GM23338 (cell line): Measurements from ENCODE around the gene RAD51B. TPM values are rescaled to one million over a fixed set of nuclear protein-coding genes. Genes with fewer than 3 reads are reported as not detected.

Experiments
- ATAC-seq: fragments of 200-7000 bp; cut with Tn5 transposase; 3 replicates; pipeline ENCODE4 v1.9.1; 2020
- DNase-seq: peaks from one replicate; pipeline ENCODE4 v3.0.0-alpha.2; 2015; ENCODE audit warnings: low spot score
- H2AFZ ChIP-seq: fragments of 200-600 bp; sonication (generic); 2 replicates; pipeline ENCODE4 v1.8.0; 2016; ENCODE audit warnings: antibody characterized with exemption, mild to moderate bottlenecking, moderate library complexity
- H3F3A ChIP-seq: fragments of 200-600 bp; sonication (generic); replicated peaks from 2 replicates; pipeline ENCODE4 v1.8.0; 2017; ENCODE audit warnings: antibody characterized with exemption, mixed run types, low read depth
- H3K27ac ChIP-seq: fragments of 200-600 bp; sonication (generic); 2 replicates; pipeline ENCODE4 v1.6.1; 2016; ENCODE audit warnings: low read depth
- H3K27me3 ChIP-seq: fragments of 200-600 bp; sonication (generic); 2 replicates; pipeline ENCODE4 v1.8.0; 2016; ENCODE audit warnings: mild to moderate bottlenecking, mixed run types, moderate library complexity; ENCODE audit not compliant: insufficient read depth
- H3K36me3 ChIP-seq: fragments of 200-600 bp; sonication (generic); 2 replicates; pipeline ENCODE4 v1.8.0; 2016; ENCODE audit warnings: mild to moderate bottlenecking; ENCODE audit not compliant: insufficient read depth
- H3K4me1 ChIP-seq: fragments of 200-600 bp; sonication (generic); 2 replicates; pipeline ENCODE4 v1.8.0; 2016; ENCODE audit warnings: mild to moderate bottlenecking, moderate library complexity; ENCODE audit not compliant: insufficient read depth
- H3K4me2 ChIP-seq: fragments of 200-600 bp; sonication (generic); 2 replicates; pipeline ENCODE4 v1.7.1; 2017; ENCODE audit warnings: mixed run types
- H3K4me3 ChIP-seq: fragments of 200-600 bp; sonication (generic); 2 replicates; pipeline ENCODE4 v1.6.1; 2016; ENCODE audit warnings: mixed run types
- H3K79me2 ChIP-seq: fragments of 200-600 bp; sonication (generic); replicated peaks from 2 replicates; pipeline ENCODE4 v1.8.0; 2017; ENCODE audit warnings: mild to moderate bottlenecking; ENCODE audit not compliant: insufficient read depth
- H3K9me2 ChIP-seq: fragments of 200-600 bp; sonication (generic); 2 replicates; pipeline ENCODE4 v1.8.0; 2017; ENCODE audit not compliant: insufficient read depth
- H4K20me1 ChIP-seq: fragments of 200-600 bp; sonication (generic); replicated peaks from 2 replicates; pipeline ENCODE4 v1.8.0; 2017; ENCODE audit warnings: mild to moderate bottlenecking; ENCODE audit not compliant: insufficient read depth
- H3K27ac Mint-ChIP-seq: 2 replicates; pipeline ENCODE4 v1.8.0; 2020; ENCODE audit warnings: inconsistent platforms, mild to moderate bottlenecking, moderate library complexity, mixed read lengths
- H3K27me3 Mint-ChIP-seq: 3 replicates; pipeline ENCODE4 v1.8.0; 2022; ENCODE audit warnings: low read depth, mild to moderate bottlenecking, moderate library complexity, mixed read lengths, inconsistent platforms; ENCODE audit not compliant: insufficient read depth, poor library complexity
- H3K36me3 Mint-ChIP-seq: 3 replicates; pipeline ENCODE4 v1.8.0; 2021; ENCODE audit warnings: low read depth, mild to moderate bottlenecking, inconsistent platforms, moderate library complexity, mixed read lengths
- H3K4me1 Mint-ChIP-seq: 3 replicates; pipeline ENCODE4 v1.8.0; 2020; ENCODE audit warnings: mild to moderate bottlenecking, inconsistent platforms, mixed read lengths
- H3K4me3 Mint-ChIP-seq: 3 replicates; pipeline ENCODE4 v1.8.0; 2021; ENCODE audit warnings: moderate library complexity, mild to moderate bottlenecking, inconsistent platforms, mixed read lengths
- H3K9me3 Mint-ChIP-seq: 3 replicates; pipeline ENCODE4 v1.8.0; 2020; ENCODE audit warnings: moderate library complexity, mild to moderate bottlenecking, inconsistent platforms, mixed read lengths
- CREB1 ChIP-seq: fragments of 250-450 bp; sonication (Bioruptor Pico); IDR thresholded peaks from 2 replicates; pipeline ENCODE4 v1.5.0; 2020; ENCODE audit warnings: low read depth, mild to moderate bottlenecking, moderate library complexity
- CTCF ChIP-seq, 2 experiments: fragments of 200-600 bp in 1 of 2; sonication (generic) in 1 of 2; conservative IDR thresholded peaks; 2 replicates each; pipeline versions ENCODE4 v1.5.1 to v1.6.1; 2016 to 2017; ENCODE audit warnings: antibody characterized with exemption in 2 of 2, low read depth in 2 of 2, mild to moderate bottlenecking in 2 of 2, moderate library complexity in 1 of 2
- EZH2 ChIP-seq: fragments of 200-600 bp; sonication (generic); IDR thresholded peaks from one replicate; pipeline ENCODE4 v1.8.0; 2017; ENCODE audit warnings: antibody characterized with exemption, mild to moderate bottlenecking, low read depth; ENCODE audit not compliant: unreplicated experiment
- EZH2phosphoT487 ChIP-seq: fragments of 200-600 bp; sonication (generic); IDR thresholded peaks from one replicate; pipeline ENCODE4 v1.8.1; 2018; ENCODE audit warnings: antibody characterized with exemption; ENCODE audit not compliant: unreplicated experiment
- JUNB ChIP-seq: IDR thresholded peaks from one replicate; pipeline ENCODE4 v1.6.1; 2016; ENCODE audit warnings: antibody characterized with exemption; ENCODE audit not compliant: unreplicated experiment
- NANOG ChIP-seq: IDR thresholded peaks from 2 replicates; pipeline ENCODE4 v1.6.1; 2016; ENCODE audit warnings: antibody characterized with exemption, borderline replicate concordance
- POLR2AphosphoS5 ChIP-seq: IDR thresholded peaks from 2 replicates; pipeline ENCODE4 v1.6.1; 2016; ENCODE audit warnings: antibody characterized with exemption, low read depth
- STAT1 ChIP-seq: IDR thresholded peaks from one replicate; pipeline ENCODE4 v1.6.1; 2016; ENCODE audit warnings: antibody characterized with exemption; ENCODE audit not compliant: unreplicated experiment
- ZNF114 ChIP-seq: fragments of 250-450 bp; sonication (Bioruptor Pico); IDR thresholded peaks from 2 replicates; pipeline ENCODE4 v1.5.0; 2020; ENCODE audit warnings: mild to moderate bottlenecking, moderate library complexity
- ZNF331 ChIP-seq: fragments of 250-450 bp; sonication (Bioruptor Pico); IDR thresholded peaks from 2 replicates; pipeline ENCODE4 v1.5.0; 2020; ENCODE audit warnings: low read depth, mild to moderate bottlenecking, moderate library complexity
- polyA plus RNA-seq: library from polyadenylated mRNA; unstranded; fragments of >200 nt; fragmentation: Nextera tagmentation; extraction: Ambion mirVana; gene quantifications from 2 replicates; pipeline ENCODE4 v1.2.1, GENCODE V29; 2016
- total RNA-seq: library from RNA; depleted of rRNA; stranded (reverse); fragments of >200 nt; shearing (Covaris generic); gene quantifications from 2 replicates; pipeline ENCODE4 v1.2.3, GENCODE V29; 2014
- TF ChIP-seq, protein P1 (sequence below): fragments of 250-450 bp; sonication (Bioruptor Pico); IDR thresholded peaks from 2 replicates; pipeline ENCODE4 v1.5.0; 2020; ENCODE audit warnings: mild to moderate bottlenecking, moderate library complexity
- TF ChIP-seq, protein P2 (sequence below): IDR thresholded peaks from one replicate; pipeline ENCODE4 v1.6.1; 2018; ENCODE audit warnings: antibody characterized with exemption; ENCODE audit not compliant: unreplicated experiment
- TF ChIP-seq, protein P3 (sequence below): IDR thresholded peaks from 2 replicates; pipeline ENCODE4 v1.6.1; 2016; ENCODE audit warnings: antibody characterized with exemption

The RAD51B gene
- total and polyA plus RNA-seq, 2 experiments from 2014 or later, result 15.7 to 29.1 TPM

- Histone ChIP-seq H3K36me3 (no peaks in the 10 kb centered on the region), H3K4me1 (no peaks in the 10 kb centered on the region), H3K4me2 (no peak overlapping the region), H3K27ac (no peak overlapping the region), H4K20me1 (no peaks in the 10 kb centered on the region), H3F3A (no peaks in the 10 kb centered on the region), H2AFZ (no peak overlapping the region), H3K79me2 (no peaks in the 10 kb centered on the region), H3K9me2 (no peaks in the 10 kb centered on the region), H3K27me3 (no peaks in the 10 kb centered on the region), H3K4me3 (no peak overlapping the region)
- TF ChIP-seq, protein P1, sequence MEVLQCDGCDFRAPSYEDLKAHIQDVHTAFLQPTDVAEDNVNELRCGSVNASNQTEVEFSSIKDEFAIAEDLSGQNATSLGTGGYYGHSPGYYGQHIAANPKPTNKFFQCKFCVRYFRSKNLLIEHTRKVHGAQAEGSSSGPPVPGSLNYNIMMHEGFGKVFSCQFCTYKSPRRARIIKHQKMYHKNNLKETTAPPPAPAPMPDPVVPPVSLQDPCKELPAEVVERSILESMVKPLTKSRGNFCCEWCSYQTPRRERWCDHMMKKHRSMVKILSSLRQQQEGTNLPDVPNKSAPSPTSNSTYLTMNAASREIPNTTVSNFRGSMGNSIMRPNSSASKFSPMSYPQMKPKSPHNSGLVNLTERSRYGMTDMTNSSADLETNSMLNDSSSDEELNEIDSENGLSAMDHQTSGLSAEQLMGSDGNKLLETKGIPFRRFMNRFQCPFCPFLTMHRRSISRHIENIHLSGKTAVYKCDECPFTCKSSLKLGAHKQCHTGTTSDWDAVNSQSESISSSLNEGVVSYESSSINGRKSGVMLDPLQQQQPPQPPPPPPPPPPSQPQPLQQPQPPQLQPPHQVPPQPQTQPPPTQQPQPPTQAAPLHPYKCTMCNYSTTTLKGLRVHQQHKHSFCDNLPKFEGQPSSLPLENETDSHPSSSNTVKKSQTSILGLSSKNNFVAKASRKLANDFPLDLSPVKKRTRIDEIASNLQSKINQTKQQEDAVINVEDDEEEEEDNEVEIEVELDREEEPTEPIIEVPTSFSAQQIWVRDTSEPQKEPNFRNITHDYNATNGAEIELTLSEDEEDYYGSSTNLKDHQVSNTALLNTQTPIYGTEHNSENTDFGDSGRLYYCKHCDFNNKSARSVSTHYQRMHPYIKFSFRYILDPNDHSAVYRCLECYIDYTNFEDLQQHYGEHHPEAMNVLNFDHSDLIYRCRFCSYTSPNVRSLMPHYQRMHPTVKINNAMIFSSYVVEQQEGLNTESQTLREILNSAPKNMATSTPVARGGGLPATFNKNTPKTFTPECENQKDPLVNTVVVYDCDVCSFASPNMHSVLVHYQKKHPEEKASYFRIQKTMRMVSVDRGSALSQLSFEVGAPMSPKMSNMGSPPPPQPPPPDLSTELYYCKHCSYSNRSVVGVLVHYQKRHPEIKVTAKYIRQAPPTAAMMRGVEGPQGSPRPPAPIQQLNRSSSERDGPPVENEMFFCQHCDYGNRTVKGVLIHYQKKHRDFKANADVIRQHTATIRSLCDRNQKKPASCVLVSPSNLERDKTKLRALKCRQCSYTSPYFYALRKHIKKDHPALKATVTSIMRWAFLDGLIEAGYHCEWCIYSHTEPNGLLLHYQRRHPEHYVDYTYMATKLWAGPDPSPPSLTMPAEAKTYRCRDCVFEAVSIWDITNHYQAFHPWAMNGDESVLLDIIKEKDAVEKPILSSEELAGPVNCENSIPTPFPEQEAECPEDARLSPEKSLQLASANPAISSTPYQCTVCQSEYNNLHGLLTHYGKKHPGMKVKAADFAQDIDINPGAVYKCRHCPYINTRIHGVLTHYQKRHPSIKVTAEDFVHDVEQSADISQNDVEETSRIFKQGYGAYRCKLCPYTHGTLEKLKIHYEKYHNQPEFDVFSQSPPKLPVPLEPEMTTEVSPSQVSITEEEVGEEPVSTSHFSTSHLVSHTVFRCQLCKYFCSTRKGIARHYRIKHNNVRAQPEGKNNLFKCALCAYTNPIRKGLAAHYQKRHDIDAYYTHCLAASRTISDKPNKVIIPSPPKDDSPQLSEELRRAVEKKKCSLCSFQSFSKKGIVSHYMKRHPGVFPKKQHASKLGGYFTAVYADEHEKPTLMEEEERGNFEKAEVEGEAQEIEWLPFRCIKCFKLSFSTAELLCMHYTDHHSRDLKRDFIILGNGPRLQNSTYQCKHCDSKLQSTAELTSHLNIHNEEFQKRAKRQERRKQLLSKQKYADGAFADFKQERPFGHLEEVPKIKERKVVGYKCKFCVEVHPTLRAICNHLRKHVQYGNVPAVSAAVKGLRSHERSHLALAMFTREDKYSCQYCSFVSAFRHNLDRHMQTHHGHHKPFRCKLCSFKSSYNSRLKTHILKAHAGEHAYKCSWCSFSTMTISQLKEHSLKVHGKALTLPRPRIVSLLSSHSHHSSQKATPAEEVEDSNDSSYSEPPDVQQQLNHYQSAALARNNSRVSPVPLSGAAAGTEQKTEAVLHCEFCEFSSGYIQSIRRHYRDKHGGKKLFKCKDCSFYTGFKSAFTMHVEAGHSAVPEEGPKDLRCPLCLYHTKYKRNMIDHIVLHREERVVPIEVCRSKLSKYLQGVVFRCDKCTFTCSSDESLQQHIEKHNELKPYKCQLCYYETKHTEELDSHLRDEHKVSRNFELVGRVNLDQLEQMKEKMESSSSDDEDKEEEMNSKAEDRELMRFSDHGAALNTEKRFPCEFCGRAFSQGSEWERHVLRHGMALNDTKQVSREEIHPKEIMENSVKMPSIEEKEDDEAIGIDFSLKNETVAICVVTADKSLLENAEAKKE (CRISPR knock-in tag), result no peak
- TF ChIP-seq EZH2 (no peak), NANOG (no peak), CREB1 (CRISPR knock-in tag) (no peak), STAT1 (no peak), ZNF331 (CRISPR knock-in tag) (no peak), CTCF (conservative IDR thresholded peaks at IDR 0.05; ENCODE audit: low read depth in 2 of 2) (no peak), POLR2AphosphoS5 (no peak), JUNB (no peak), EZH2phosphoT487 (no peak), ZNF114 (CRISPR knock-in tag) (no peak)
- TF ChIP-seq, protein P2, sequence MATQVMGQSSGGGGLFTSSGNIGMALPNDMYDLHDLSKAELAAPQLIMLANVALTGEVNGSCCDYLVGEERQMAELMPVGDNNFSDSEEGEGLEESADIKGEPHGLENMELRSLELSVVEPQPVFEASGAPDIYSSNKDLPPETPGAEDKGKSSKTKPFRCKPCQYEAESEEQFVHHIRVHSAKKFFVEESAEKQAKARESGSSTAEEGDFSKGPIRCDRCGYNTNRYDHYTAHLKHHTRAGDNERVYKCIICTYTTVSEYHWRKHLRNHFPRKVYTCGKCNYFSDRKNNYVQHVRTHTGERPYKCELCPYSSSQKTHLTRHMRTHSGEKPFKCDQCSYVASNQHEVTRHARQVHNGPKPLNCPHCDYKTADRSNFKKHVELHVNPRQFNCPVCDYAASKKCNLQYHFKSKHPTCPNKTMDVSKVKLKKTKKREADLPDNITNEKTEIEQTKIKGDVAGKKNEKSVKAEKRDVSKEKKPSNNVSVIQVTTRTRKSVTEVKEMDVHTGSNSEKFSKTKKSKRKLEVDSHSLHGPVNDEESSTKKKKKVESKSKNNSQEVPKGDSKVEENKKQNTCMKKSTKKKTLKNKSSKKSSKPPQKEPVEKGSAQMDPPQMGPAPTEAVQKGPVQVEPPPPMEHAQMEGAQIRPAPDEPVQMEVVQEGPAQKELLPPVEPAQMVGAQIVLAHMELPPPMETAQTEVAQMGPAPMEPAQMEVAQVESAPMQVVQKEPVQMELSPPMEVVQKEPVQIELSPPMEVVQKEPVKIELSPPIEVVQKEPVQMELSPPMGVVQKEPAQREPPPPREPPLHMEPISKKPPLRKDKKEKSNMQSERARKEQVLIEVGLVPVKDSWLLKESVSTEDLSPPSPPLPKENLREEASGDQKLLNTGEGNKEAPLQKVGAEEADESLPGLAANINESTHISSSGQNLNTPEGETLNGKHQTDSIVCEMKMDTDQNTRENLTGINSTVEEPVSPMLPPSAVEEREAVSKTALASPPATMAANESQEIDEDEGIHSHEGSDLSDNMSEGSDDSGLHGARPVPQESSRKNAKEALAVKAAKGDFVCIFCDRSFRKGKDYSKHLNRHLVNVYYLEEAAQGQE, result no peak
- TF ChIP-seq, protein P3, sequence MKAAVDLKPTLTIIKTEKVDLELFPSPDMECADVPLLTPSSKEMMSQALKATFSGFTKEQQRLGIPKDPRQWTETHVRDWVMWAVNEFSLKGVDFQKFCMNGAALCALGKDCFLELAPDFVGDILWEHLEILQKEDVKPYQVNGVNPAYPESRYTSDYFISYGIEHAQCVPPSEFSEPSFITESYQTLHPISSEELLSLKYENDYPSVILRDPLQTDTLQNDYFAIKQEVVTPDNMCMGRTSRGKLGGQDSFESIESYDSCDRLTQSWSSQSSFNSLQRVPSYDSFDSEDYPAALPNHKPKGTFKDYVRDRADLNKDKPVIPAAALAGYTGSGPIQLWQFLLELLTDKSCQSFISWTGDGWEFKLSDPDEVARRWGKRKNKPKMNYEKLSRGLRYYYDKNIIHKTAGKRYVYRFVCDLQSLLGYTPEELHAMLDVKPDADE, result no peak
- Mint-ChIP-seq H3K4me1 (peaks cover 15% of the 10 kb centered on the region), H3K27ac (no peak overlapping the region), H3K9me3 (no peaks in the 10 kb centered on the region), H3K4me3 (no peak overlapping the region), H3K27me3 (no peaks in the 10 kb centered on the region), H3K36me3 (no peaks in the 10 kb centered on the region)
- ATAC-seq (no peak), DNase-seq (no peak)
Measured at GRCh38 chr14:67886191-67886590, 66.6 kb downstream of the RAD51B start.
